HL-60 (cell line): ENCODE results near the gene LRRC15.

Source experiments
- CTCF ChIP-seq: IDR thresholded peaks from one replicate; pipeline ENCODE4 v1.5.1; 2011; ENCODE audit warnings: low read length, control low read depth, inconsistent platforms; ENCODE audit not compliant: insufficient read depth
- POLR2AphosphoS5 ChIP-seq: IDR thresholded peaks from 2 replicates; pipeline ENCODE4 v1.6.1; 2012; ENCODE audit warnings: low read depth
- REST ChIP-seq: IDR thresholded peaks from 2 replicates; pipeline ENCODE4 v1.6.1; 2012; ENCODE audit warnings: low read depth; ENCODE audit not compliant: insufficient replicate concordance

GRCh38 chr3:194320744-194321243 is 48.7 kb downstream of the LRRC15 start:
- no peak for TF ChIP-seq CTCF
- TF ChIP-seq REST, result no peak
- no peak for TF ChIP-seq POLR2AphosphoS5
